HG03460 (cell line): ENCODE measurements around the gene PDLIM5.
"Not testable (repeated sequence)": the region's sequence is repeated elsewhere in the genome, so short reads cannot be mapped to it uniquely, and the experiment has no call there.

Source experiments
- ATAC-seq: cut with Tn5 transposase; IDR thresholded peaks from one replicate; pipeline ENCODE4 v1.9.1; 2021; ENCODE audit not compliant: unreplicated experiment

Gene PDLIM5

GRCh38 chr4:94551643-94552564 lies 100.2 kb downstream of the PDLIM5 start:
- ATAC-seq, result no peak

GRCh38 chr4:94556047-94556446 lies 104.3 kb downstream of the PDLIM5 start:
- not testable (repeated sequence) for ATAC-seq

- not testable (repeated sequence) for ATAC-seq
Measured at GRCh38 chr4:94557632-94558031, 105.9 kb downstream of the PDLIM5 start.

GRCh38 chr4:94558392-94558904 lies 106.7 kb downstream of the PDLIM5 start:
- no peak for ATAC-seq

GRCh38 chr4:94559351-94559806 lies 107.6 kb downstream of the PDLIM5 start:
- ATAC-seq, result no peak

- no peak for ATAC-seq
Measured at GRCh38 chr4:94561249-94562024, 109.7 kb downstream of the PDLIM5 start.

- ATAC-seq, result no peak
Measured at GRCh38 chr4:94562285-94562684, 110.5 kb downstream of the PDLIM5 start.

GRCh38 chr4:94564252-94564651 lies 112.5 kb downstream of the PDLIM5 start:
- ATAC-seq, result no peak

GRCh38 chr4:94566420-94566819 lies 114.7 kb downstream of the PDLIM5 start:
- ATAC-seq, result no peak

- ATAC-seq, result peak; percentile 79
Measured at GRCh38 chr4:94567811-94568210, 116.1 kb downstream of the PDLIM5 start.

GRCh38 chr4:94570558-94570957 lies 118.8 kb downstream of the PDLIM5 start:
- no peak for ATAC-seq

GRCh38 chr4:94571298-94571697 lies 119.6 kb downstream of the PDLIM5 start:
- no peak for ATAC-seq

- ATAC-seq, result no peak
Measured at GRCh38 chr4:94571715-94572114, 120.0 kb downstream of the PDLIM5 start.

GRCh38 chr4:94574050-94574449 lies 122.3 kb downstream of the PDLIM5 start:
- ATAC-seq, result no peak

- no peak for ATAC-seq
Measured at GRCh38 chr4:94574616-94575015, 122.9 kb downstream of the PDLIM5 start.

GRCh38 chr4:94575652-94576051 lies 123.9 kb downstream of the PDLIM5 start:
- ATAC-seq, result no peak

GRCh38 chr4:94576210-94576609 lies 124.5 kb downstream of the PDLIM5 start:
- ATAC-seq, result no peak

GRCh38 chr4:94577136-94577535 lies 125.4 kb downstream of the PDLIM5 start:
- ATAC-seq, result no peak

- ATAC-seq, result no peak
Measured at GRCh38 chr4:94578195-94578594, 126.5 kb downstream of the PDLIM5 start.

GRCh38 chr4:94581766-94582165 lies 130.0 kb downstream of the PDLIM5 start:
- no peak for ATAC-seq

GRCh38 chr4:94582517-94582916 lies 130.8 kb downstream of the PDLIM5 start:
- no peak for ATAC-seq
